Endothelial cell of umbilical vein (primary cell): ENCODE measurements around the gene RXFP4. TPM values are rescaled to one million over a fixed set of nuclear protein-coding genes. Genes with fewer than 3 reads are reported as not detected.

Experiments
- BruUV-seq: library from RNA; stranded (reverse); fragments of 400-500 nt; replicated peaks from 2 replicates; lab custom pipeline; 2021; lab: Mats Ljungman, UMichigan
- CTCF ChIA-PET: fragments of 300-600, 350-600 bp; sonication (Branson Sonifier 250); formaldehyde crosslinking; loops from one replicate; lab custom pipeline; 2021; ENCODE audit warnings: antibody characterized with exemption, inconsistent platforms; lab: Charles Lee
- POLR2A ChIA-PET: fragments of 300-600, 350-600 bp; sonication (Branson Sonifier 250); formaldehyde crosslinking; loops from one replicate; lab custom pipeline; 2021; ENCODE audit warnings: antibody characterized with exemption, inconsistent platforms; lab: Charles Lee
- DNase-seq: peaks from one replicate; pipeline ENCODE4 v3.0.0-alpha.2; 2011; ENCODE audit warnings: low read depth, low spot score
- FAIRE-seq: peaks from 2 replicates; lab custom pipeline; 2011; peaks lifted over from hg19 to GRCh38; lab: Jason Lieb, UNC
- H2AFZ ChIP-seq: 2 replicates; pipeline ENCODE4 v1.6.0; 2012; ENCODE audit warnings: low read depth, low read length, control low read depth, inconsistent platforms
- H3K27ac ChIP-seq: 2 replicates; pipeline ENCODE4 v1.5.1; 2011; ENCODE audit warnings: low read depth, mild to moderate bottlenecking, control low read depth, low read length, moderate library complexity; ENCODE audit not compliant: insufficient read depth
- H3K27me3 ChIP-seq, 2 experiments: 2 replicates each; pipeline versions ENCODE4 v1.6.0 to v1.6.1; 2011; ENCODE audit warnings: low read length in 2 of 2, mixed read lengths in 1 of 2; ENCODE audit not compliant: control insufficient read depth in 2 of 2, insufficient read depth in 2 of 2
- H3K36me3 ChIP-seq, 2 experiments: 2 replicates in 1 of 2; 3 replicates in 1 of 2; pipeline ENCODE4 v1.5.1; 2011; ENCODE audit warnings: low read length in 2 of 2, mild to moderate bottlenecking in 1 of 2, moderate library complexity in 1 of 2; ENCODE audit not compliant: control insufficient read depth in 2 of 2, insufficient read depth in 2 of 2; ENCODE audit errors: extremely low read depth in 1 of 2
- H3K4me1 ChIP-seq: 3 replicates; pipeline ENCODE4 v1.5.1; 2011; ENCODE audit warnings: mild to moderate bottlenecking, low read length; ENCODE audit not compliant: control insufficient read depth, insufficient read depth; ENCODE audit errors: extremely low read depth
- H3K4me2 ChIP-seq: 2 replicates; pipeline ENCODE4 v1.6.1; 2011; ENCODE audit warnings: low read length, control low read depth, mixed read lengths; ENCODE audit not compliant: insufficient read depth
- H3K4me3 ChIP-seq, 3 experiments: fragments of 200-600 bp in 1 of 3; sonication (generic), shearing (Covaris generic) in 1 of 3; replicated peaks in 1 of 3; 2 replicates each; pipeline ENCODE4 v1.5.1; 2011 to 2016; ENCODE audit warnings: control low read depth in 3 of 3, low read length in 3 of 3, mild to moderate bottlenecking in 2 of 3, inconsistent platforms in 1 of 3, low read depth in 1 of 3, moderate library complexity in 1 of 3; ENCODE audit not compliant: insufficient read depth in 1 of 3
- H3K79me2 ChIP-seq: 2 replicates; pipeline ENCODE4 v1.6.0; 2012; ENCODE audit warnings: low read length, inconsistent platforms; ENCODE audit not compliant: control insufficient read depth, insufficient read depth
- H3K9ac ChIP-seq: replicated peaks from 2 replicates; pipeline ENCODE3; 2011; ENCODE audit warnings: low read length, control low read depth; ENCODE audit not compliant: insufficient read depth; ENCODE audit errors: extremely low read depth
- H3K9me1 ChIP-seq: replicated peaks from 3 replicates; pipeline ENCODE4 v1.6.0; 2011; ENCODE audit warnings: mild to moderate bottlenecking, low read length; ENCODE audit not compliant: control insufficient read depth, insufficient read depth; ENCODE audit errors: extremely low read depth
- H3K9me3 ChIP-seq: replicated peaks from 2 replicates; pipeline ENCODE4 v1.5.1; 2012; ENCODE audit warnings: low read length, inconsistent platforms; ENCODE audit not compliant: control insufficient read depth, insufficient read depth
- H4K20me1 ChIP-seq: replicated peaks from 2 replicates; pipeline ENCODE3; 2011; ENCODE audit warnings: mild to moderate bottlenecking, low read length; ENCODE audit not compliant: control insufficient read depth, insufficient read depth; ENCODE audit errors: extremely low read depth
- JUN ChIP-seq: IDR thresholded peaks from 2 replicates; pipeline ENCODE4 v1.6.1; 2011; ENCODE audit warnings: borderline replicate concordance, low read depth; ENCODE audit not compliant: insufficient read length, insufficient read depth
- dilution Hi-C: fragments of 300-500 bp; cut with MboI; formaldehyde crosslinking; loops from one replicate; pipeline ENCODE4 v1.15.0; 2019; ENCODE audit warnings: low sequenced_read_pairs; ENCODE audit not compliant: extremely low pct_ligation_motif_present
- intact Hi-C: fragments of 100-400 bp; cut with micrococcal nuclease; formaldehyde crosslinking; loops from one replicate; pipeline ENCODE4 v1.10.0; 2022
- polyA plus RNA-seq, 4 experiments: library from polyadenylated mRNA; depleted of rRNA in 3 of 4; stranded (reverse) in 3 of 4; unstranded in 1 of 4; fragments of >200 nt; gene quantifications; 2 replicates each; pipeline versions ENCODE4 v1.2.1 to v1.2.3, GENCODE V29; 2011 to 2012; ENCODE audit warnings: missing spikeins in 1 of 4
- total RNA-seq: library from RNA; stranded (reverse); gene quantifications from 2 replicates; pipeline ENCODE4 v1.2.3, GENCODE V29; 2021
- TF ChIP-seq, protein P1 (sequence below), 2 donors: IDR thresholded peaks; 1 replicate in 1 of 2; 2 replicates in 1 of 2; pipeline ENCODE4 v1.5.1; 2011; ENCODE audit warnings: low read length in 2 of 2, mild to moderate bottlenecking in 2 of 2, moderate library complexity in 2 of 2, control low read depth in 1 of 2, inconsistent platforms in 1 of 2, low read depth in 1 of 2; ENCODE audit not compliant: insufficient read depth in 1 of 2; ENCODE audit errors: extremely low read depth in 1 of 2

Gene RXFP4
- total and polyA plus RNA-seq, 2 donors (not counting 3 experiments of a cell fraction or from before 2014, with no cell fraction given) = not detected

DNA sequence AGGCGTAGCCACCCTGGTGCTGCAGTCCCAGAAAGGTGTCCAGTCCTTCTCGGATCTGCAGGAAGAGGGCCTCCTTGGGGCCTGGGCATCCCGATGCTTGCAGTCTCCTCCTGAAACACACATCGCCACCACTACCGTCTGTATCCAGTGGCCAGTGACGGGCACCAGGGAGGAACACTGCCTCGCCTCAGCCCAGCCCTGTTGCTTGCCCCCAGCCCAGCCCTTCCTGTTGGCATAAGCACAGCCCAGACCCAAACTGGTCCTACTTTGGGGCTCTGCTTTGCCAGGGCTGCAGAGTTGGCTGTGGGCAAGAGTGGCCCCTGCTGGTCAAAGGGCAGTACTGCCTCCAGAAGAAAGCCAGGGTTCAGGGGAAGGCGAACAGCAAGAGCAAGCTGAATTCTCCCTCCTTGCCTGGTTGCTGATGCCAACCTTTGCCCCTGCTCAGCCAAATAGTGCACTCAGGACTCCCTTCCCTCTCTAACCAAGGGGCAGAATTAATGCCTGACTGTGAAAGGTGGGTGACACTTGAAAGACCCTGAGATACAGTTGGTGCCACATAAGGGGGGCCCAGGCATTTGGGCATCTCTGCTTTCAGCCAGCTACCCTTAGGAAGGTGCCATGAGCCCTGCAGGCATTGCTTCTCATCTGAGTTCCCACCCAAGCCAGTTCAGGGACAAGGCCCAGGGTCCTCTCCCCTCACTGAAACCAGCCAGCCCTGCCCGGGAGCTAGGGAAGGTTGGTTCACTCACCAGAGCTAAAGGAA, 48.0 kb downstream of the RXFP4 start:
- H3K4me1 ChIP-seq = peaks cover 6% of the 10 kb centered on the region
- H3K9me1 ChIP-seq = no peaks in the 10 kb centered on the region
- no peak overlapping the region for H3K9ac ChIP-seq
- ChIA-PET POLR2A (interaction anchor here (0.6 to 1.7 kb wide), 4 partner anchors 24 to 55 kb away, joined by 3 to 5 read pairs (median 4); partner anchors contain the start of gene KHDC4), CTCF (interaction anchor here (0.6 to 5.0 kb wide), 38 partner anchors 8 to 265 kb away, joined by 3 to 142 read pairs (median 5); partner anchors contain the start of genes ARHGEF2, GON4L, KHDC4 and SSR2)
- no peaks in the 10 kb centered on the region for H3K79me2 ChIP-seq
- no peaks in the 10 kb centered on the region for H3K27me3 ChIP-seq
- no TSS peak for BruUV-seq
- intact Hi-C loops = loop anchor here (1.0 kb wide), 4 partner anchors 22 to 55 kb away; partner anchors contain the start of gene KHDC4
- no peaks in the 10 kb centered on the region for H3K9me3 ChIP-seq
- FAIRE-seq (peak; percentile 90), DNase-seq (peak; percentile 76)
- TF ChIP-seq, protein P1, sequence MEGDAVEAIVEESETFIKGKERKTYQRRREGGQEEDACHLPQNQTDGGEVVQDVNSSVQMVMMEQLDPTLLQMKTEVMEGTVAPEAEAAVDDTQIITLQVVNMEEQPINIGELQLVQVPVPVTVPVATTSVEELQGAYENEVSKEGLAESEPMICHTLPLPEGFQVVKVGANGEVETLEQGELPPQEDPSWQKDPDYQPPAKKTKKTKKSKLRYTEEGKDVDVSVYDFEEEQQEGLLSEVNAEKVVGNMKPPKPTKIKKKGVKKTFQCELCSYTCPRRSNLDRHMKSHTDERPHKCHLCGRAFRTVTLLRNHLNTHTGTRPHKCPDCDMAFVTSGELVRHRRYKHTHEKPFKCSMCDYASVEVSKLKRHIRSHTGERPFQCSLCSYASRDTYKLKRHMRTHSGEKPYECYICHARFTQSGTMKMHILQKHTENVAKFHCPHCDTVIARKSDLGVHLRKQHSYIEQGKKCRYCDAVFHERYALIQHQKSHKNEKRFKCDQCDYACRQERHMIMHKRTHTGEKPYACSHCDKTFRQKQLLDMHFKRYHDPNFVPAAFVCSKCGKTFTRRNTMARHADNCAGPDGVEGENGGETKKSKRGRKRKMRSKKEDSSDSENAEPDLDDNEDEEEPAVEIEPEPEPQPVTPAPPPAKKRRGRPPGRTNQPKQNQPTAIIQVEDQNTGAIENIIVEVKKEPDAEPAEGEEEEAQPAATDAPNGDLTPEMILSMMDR (IDR thresholded peaks at IDR 0.05; ENCODE audit: extremely low read depth in 1 of 2, insufficient read depth in 1 of 2, low read depth in 1 of 2, low read length in 2 of 2) = peak; percentile 95 to 98
- TF ChIP-seq JUN = no peak
- H3K4me2 ChIP-seq = peak overlapping the region; percentile 39
- H4K20me1 ChIP-seq = no peaks in the 10 kb centered on the region
- H2AFZ ChIP-seq = peak overlapping the region; percentile 82
- H3K27ac ChIP-seq = no peak overlapping the region
- no peaks in the 10 kb centered on the region for H3K36me3 ChIP-seq
- dilution Hi-C loops = no loop called here
- H3K4me3 ChIP-seq = no peak overlapping the region
